Liver (tissue), 9 donors: Measurements from ENCODE around the gene TUBB2A. TPM values are rescaled to one million over a fixed set of nuclear protein-coding genes. Genes with fewer than 3 reads are reported as not detected.
"Not testable (repeated sequence)": the region's sequence is repeated elsewhere in the genome, so short reads cannot be mapped to it uniquely, and the experiment has no call there.

ENCODE experiments used
- DNase-seq: peaks from one replicate; pipeline ENCODE4 v3.0.0-alpha.2; 2017; ENCODE audit warnings: low spot score
- H3K27ac ChIP-seq, 2 donors: one replicate each; pipeline ENCODE4 v1.7.0; 2013; ENCODE audit warnings: inconsistent platforms in 2 of 2, low read length in 2 of 2, control low read depth in 1 of 2, low read depth in 1 of 2, mild to moderate bottlenecking in 1 of 2
- H3K27me3 ChIP-seq, 4 donors: one replicate each; pipeline versions ENCODE4 v1.6.1 to v1.7.0; 2013; ENCODE audit warnings: low read length in 3 of 4, inconsistent platforms in 1 of 4, mild to moderate bottlenecking in 1 of 4, moderate library complexity in 1 of 4; ENCODE audit not compliant: control insufficient read depth in 4 of 4, insufficient read depth in 4 of 4
- H3K36me3 ChIP-seq, 4 donors: one replicate each; pipeline versions ENCODE4 v1.6.1 to v1.7.0; 2013; ENCODE audit warnings: low read length in 3 of 4, mild to moderate bottlenecking in 3 of 4, low read depth in 1 of 4, moderate library complexity in 1 of 4; ENCODE audit not compliant: control insufficient read depth in 4 of 4, insufficient read depth in 3 of 4
- H3K4me1 ChIP-seq, 4 donors: one replicate each; pipeline versions ENCODE4 v1.6.1 to v1.7.0; 2013; ENCODE audit warnings: low read length in 3 of 4, mild to moderate bottlenecking in 3 of 4, moderate library complexity in 1 of 4; ENCODE audit not compliant: control insufficient read depth in 4 of 4, insufficient read depth in 4 of 4
- H3K4me3 ChIP-seq, 3 donors: one replicate each; pipeline versions ENCODE4 v1.6.1 to v1.7.0; 2013; ENCODE audit warnings: low read length in 3 of 3, control low read depth in 1 of 3, low read depth in 1 of 3, mild to moderate bottlenecking in 1 of 3
- H3K9ac ChIP-seq, 2 donors: one replicate each; pipeline ENCODE4 v1.7.0; 2013; ENCODE audit warnings: low read length in 2 of 2, mild to moderate bottlenecking in 2 of 2, moderate library complexity in 2 of 2, control low read depth in 1 of 2, low read depth in 1 of 2
- H3K9me3 ChIP-seq, 4 donors: one replicate each; pipeline versions ENCODE4 v1.6.1 to v1.7.0; 2013; ENCODE audit warnings: low read length in 3 of 4; ENCODE audit not compliant: control insufficient read depth in 4 of 4
- ATF3 ChIP-seq: IDR thresholded peaks from 2 replicates; pipeline ENCODE4 v1.6.1; 2016; ENCODE audit warnings: antibody characterized with exemption
- EGR1 ChIP-seq, 2 donors: IDR thresholded peaks; 2 replicates each; pipeline ENCODE4 v1.6.1; 2016 to 2018; ENCODE audit warnings: antibody characterized with exemption in 2 of 2, low read depth in 2 of 2
- FOXA1 ChIP-seq: IDR thresholded peaks from 2 replicates; pipeline ENCODE4 v1.6.1; 2016; ENCODE audit warnings: antibody characterized with exemption
- FOXA2 ChIP-seq: IDR thresholded peaks from 2 replicates; pipeline ENCODE4 v1.6.1; 2016; ENCODE audit warnings: antibody characterized with exemption
- HNF4A ChIP-seq, 2 donors: conservative IDR thresholded peaks; 2 replicates each; pipeline ENCODE4 v1.6.1; 2016; ENCODE audit warnings: antibody characterized with exemption in 2 of 2, mild to moderate bottlenecking in 2 of 2
- JUND ChIP-seq, 2 donors: IDR thresholded peaks; 2 replicates each; pipeline ENCODE4 v1.6.1; 2016; ENCODE audit warnings: antibody characterized with exemption in 2 of 2
- MAX ChIP-seq: IDR thresholded peaks from 2 replicates; pipeline ENCODE4 v1.6.1; 2016; ENCODE audit warnings: antibody characterized with exemption
- NR2F2 ChIP-seq: IDR thresholded peaks from 2 replicates; pipeline ENCODE4 v1.6.1; 2016; ENCODE audit warnings: antibody characterized with exemption
- REST ChIP-seq: IDR thresholded peaks from 2 replicates; pipeline ENCODE4 v1.6.1; 2016; ENCODE audit warnings: antibody characterized with exemption, mild to moderate bottlenecking
- RXRA ChIP-seq, 2 donors: IDR thresholded peaks; 2 replicates each; pipeline ENCODE4 v1.6.1; 2017 to 2018; ENCODE audit warnings: antibody characterized with exemption in 2 of 2, mild to moderate bottlenecking in 1 of 2
- SP1 ChIP-seq: IDR thresholded peaks from 2 replicates; pipeline ENCODE4 v1.6.1; 2018; ENCODE audit warnings: antibody characterized with exemption, mild to moderate bottlenecking
- YY1 ChIP-seq: IDR thresholded peaks from 2 replicates; pipeline ENCODE4 v1.6.1; 2016; ENCODE audit warnings: antibody characterized with exemption, mild to moderate bottlenecking
- WGBS: extraction: QIAGEN DNeasy Blood & Tissue Kit; methylation state at CpG from one replicate; pipeline ENCODE4 v1.1.7; 2013; 5-methylcytosine and 5-hydroxymethylcytosine counted together
- polyA plus RNA-seq, 2 donors: library from polyadenylated mRNA; stranded (reverse) in 1 of 2; unstranded in 1 of 2; fragments of 200-250 nt in 1 of 2; fragments of >200 nt in 1 of 2; fragmentation: Nextera tagmentation in 1 of 2; extraction: Ambion mirVana in 1 of 2; gene quantifications; one replicate each; pipeline versions ENCODE4 v1.2.1 to v1.2.3, GENCODE V29; 2013 to 2015
- total RNA-seq, 2 donors: library from RNA; depleted of rRNA; stranded (reverse); fragments of >200 nt; gene quantifications; one replicate each; pipeline ENCODE4 v1.2.3, GENCODE V29; 2014
- donor health status: healthy.
- donor health status: healthy.
- donor health status: healthy.
- donor health status: healthy.
- donor health status: healthy.

Gene TUBB2A
- total and polyA plus RNA-seq, 4 donors = 53.5 to 94.8 (median 88.1) TPM

- peak; percentile 26 for TF ChIP-seq REST
These were observed 18.0 kb downstream of the TUBB2A start (continued) for GRCh38 chr6:3139090-3139903.

GRCh38 chr6:3138341-3138740 lies 19.0 kb downstream of the TUBB2A start:
- DNase-seq = no peak
- Histone ChIP-seq H3K27ac (peak overlapping the region; percentile 53 to 88), H3K4me1 (peaks cover 15 to 60% (median 48%) of the 10 kb centered on the region in 4 donors), H3K4me3 (no peak overlapping the region), H3K36me3 (peaks cover 3 to 13% (median 7%) of the 10 kb centered on the region in 4 donors), H3K9me3 (no peaks in the 10 kb centered on the region), H3K27me3 (no peaks in the 10 kb centered on the region), H3K9ac (no peak overlapping the region)
- TF ChIP-seq YY1 = peak; percentile 62
- no peak for TF ChIP-seq NR2F2
- TF ChIP-seq SP1 = no peak
- no peak for TF ChIP-seq FOXA1
- peak in 1 of 2 donors; percentile 37 for TF ChIP-seq HNF4A (conservative IDR thresholded peaks at IDR 0.05)
- peak in 1 of 2 donors; percentile 32 for TF ChIP-seq EGR1 (IDR thresholded peaks at IDR 0.05; ENCODE audit: low read depth in 2 of 2)
- TF ChIP-seq JUND (IDR thresholded peaks at IDR 0.05) = peak; percentile 69 to 86
- TF ChIP-seq RXRA (IDR thresholded peaks at IDR 0.05) = peak in 1 of 2 donors; percentile 33
- TF ChIP-seq MAX = peak; percentile 53
- TF ChIP-seq FOXA2 = no peak
- peak; percentile 53 for TF ChIP-seq ATF3
- WGBS = 28% methylated on average over 1 of the region's 1 CpG

GRCh38 chr6:3137873-3138272 lies 19.5 kb downstream of the TUBB2A start:
- H3K4me3 ChIP-seq, H3K9me3 ChIP-seq, H3K27me3 ChIP-seq, DNase-seq, H3K9ac ChIP-seq: not testable (repeated sequence)
- whole genome bisulfite sequencing = 48% methylated on average over 6 of the region's 6 CpGs
- peaks cover 15 to 65% (median 51%) of the 10 kb centered on the region in 4 donors for H3K4me1 ChIP-seq
- peak overlapping the region; percentile 53 to 88 for H3K27ac ChIP-seq
- peaks cover 0 to 10% (median 4%) of the 10 kb centered on the region in 4 donors for H3K36me3 ChIP-seq
